COR-L47 (cell line): ENCODE results near the gene SLC10A3.

ENCODE experiments used
- DNase-seq: peaks from one replicate; lab custom pipeline; 2025; lab: John Stamatoyannopoulos, UW

SLC10A3 gene

GRCh38 chrX:154439841-154440240, 50.6 kb downstream of the SLC10A3 start:
- no peak for DNase-seq

GRCh38 chrX:154437971-154438893, 52.2 kb downstream of the SLC10A3 start:
- no peak for DNase-seq
